B cell (primary cell): ENCODE data around the gene CTR9.

Experiments used
- CTCF ChIP-seq: fragments of 200-600 bp; IDR thresholded peaks from one replicate; pipeline ENCODE4 v1.8.0; 2022; ENCODE audit warnings: antibody characterized with exemption, mild to moderate bottlenecking
- EZH2 ChIP-seq: IDR thresholded peaks from 2 replicates; pipeline ENCODE4 v1.6.1; 2012; ENCODE audit warnings: borderline replicate concordance, low read depth, mild to moderate bottlenecking, moderate library complexity, low read length; ENCODE audit not compliant: insufficient read depth, poor library complexity, severe bottlenecking

- peak; percentile 32 for TF ChIP-seq CTCF
- no peak for TF ChIP-seq EZH2
Measured at GRCh38 chr11:10758957-10759356, 7.9 kb downstream of the CTR9 start.
